RPMI8226 (cell line): Measurements from ENCODE around the gene RNF168.
"Not testable (repeated sequence)": the region's sequence is repeated elsewhere in the genome, so short reads cannot be mapped to it uniquely, and the experiment has no call there.

Experiments used
- DNase-seq: peaks from one replicate; pipeline ENCODE4 v3.0.0-alpha.2; 2015

RNF168 gene, protein sequence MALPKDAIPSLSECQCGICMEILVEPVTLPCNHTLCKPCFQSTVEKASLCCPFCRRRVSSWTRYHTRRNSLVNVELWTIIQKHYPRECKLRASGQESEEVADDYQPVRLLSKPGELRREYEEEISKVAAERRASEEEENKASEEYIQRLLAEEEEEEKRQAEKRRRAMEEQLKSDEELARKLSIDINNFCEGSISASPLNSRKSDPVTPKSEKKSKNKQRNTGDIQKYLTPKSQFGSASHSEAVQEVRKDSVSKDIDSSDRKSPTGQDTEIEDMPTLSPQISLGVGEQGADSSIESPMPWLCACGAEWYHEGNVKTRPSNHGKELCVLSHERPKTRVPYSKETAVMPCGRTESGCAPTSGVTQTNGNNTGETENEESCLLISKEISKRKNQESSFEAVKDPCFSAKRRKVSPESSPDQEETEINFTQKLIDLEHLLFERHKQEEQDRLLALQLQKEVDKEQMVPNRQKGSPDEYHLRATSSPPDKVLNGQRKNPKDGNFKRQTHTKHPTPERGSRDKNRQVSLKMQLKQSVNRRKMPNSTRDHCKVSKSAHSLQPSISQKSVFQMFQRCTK

GRCh38 chr3:196503196-196504076 is at the start of gene RNF168:
Gene RNF168, minus strand, starts transcription at chr3:196503768. Its CDS starts 595 bp downstream, at chr3:196503173.
- DNase-seq: peak; percentile 98

- no peak for DNase-seq
Observed at GRCh38 chr3:196552253-196552652, 48.7 kb upstream of the RNF168 start.

DNA sequence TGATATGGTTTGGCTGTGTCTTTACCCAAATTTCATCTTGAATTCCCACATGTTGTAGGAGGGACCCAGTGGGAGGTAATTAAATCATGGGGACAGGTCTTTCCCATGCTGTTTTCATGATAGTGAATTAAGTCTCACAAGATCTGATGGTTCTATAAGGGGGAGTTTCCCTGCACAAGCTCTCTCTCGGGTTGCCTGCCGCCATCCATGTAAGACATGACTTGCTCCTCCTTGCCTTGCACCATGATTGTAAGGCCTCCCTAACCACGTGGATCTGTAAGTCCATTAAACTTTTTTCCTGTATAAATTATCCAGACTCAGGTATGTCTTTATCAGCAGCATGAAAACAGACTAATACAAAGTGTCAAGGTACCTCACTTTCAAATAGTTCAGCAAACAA is 46.6 kb upstream of the RNF168 start:
- DNase-seq: not testable (repeated sequence)

GRCh38 chr3:196549312-196549711 is 45.7 kb upstream of the RNF168 start:
- DNase-seq: not testable (repeated sequence)

- no peak for DNase-seq
Observed at GRCh38 chr3:196547067-196547466, 43.5 kb upstream of the RNF168 start.

GRCh38 chr3:196546537-196546936 is 43.0 kb upstream of the RNF168 start:
- DNase-seq: no peak

DNA sequence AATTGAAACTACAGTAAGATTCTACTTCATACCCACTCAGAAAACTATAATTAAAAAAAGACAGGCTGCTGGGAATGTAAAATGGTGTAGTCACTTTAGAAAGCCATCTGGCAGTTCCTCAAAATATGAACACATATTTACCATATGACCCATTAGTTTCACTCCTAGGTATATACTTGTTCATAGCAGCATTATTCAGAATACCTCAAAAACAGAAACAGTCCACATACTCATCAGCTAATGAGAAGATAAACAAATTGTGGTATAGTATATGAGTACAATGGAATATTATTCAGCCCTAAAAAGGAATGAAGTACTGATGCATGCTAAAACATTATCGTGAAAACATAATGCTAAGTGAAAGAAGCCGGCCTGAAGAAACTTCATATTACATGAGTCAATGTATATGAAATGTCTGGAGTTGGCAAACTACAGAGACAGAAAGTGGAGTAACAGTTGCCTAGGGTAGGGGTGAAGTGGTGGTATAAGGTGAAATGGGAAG is 41.0 kb upstream of the RNF168 start:
- DNase-seq: no peak

GRCh38 chr3:196541684-196542445 is 38.3 kb upstream of the RNF168 start:
- DNase-seq: no peak

- peak; percentile 39 for DNase-seq
Observed at GRCh38 chr3:196537319-196537984, 33.9 kb upstream of the RNF168 start.

- DNase-seq: no peak
Observed at GRCh38 chr3:196533260-196533681, 29.7 kb upstream of the RNF168 start.

DNA sequence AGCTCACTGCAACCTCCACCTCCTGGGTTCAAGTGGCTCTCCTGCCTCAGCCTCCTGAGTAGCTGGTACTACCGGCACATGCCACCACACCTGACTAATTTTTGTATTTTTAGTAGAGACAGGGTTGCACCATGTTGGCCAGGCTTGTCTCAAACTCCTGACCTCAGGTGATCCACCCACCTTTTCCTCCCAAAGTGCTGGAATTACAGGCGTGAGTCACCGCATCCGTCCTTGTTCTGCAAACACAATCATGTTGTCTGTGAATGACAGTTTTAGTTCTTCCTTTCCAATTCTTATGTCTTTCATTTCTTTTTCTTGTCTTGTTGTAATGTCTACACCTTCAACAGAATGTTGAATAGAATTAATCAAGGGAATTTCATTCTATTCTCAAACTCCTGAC is 27.9 kb upstream of the RNF168 start:
- no peak for DNase-seq

- peak; percentile 91 for DNase-seq
Observed at GRCh38 chr3:196528639-196529233, 25.2 kb upstream of the RNF168 start.

GRCh38 chr3:196525141-196525540 is 21.6 kb upstream of the RNF168 start:
- DNase-seq: no peak

- DNase-seq: no peak
Observed at GRCh38 chr3:196524527-196524926, 21.0 kb upstream of the RNF168 start.

DNA sequence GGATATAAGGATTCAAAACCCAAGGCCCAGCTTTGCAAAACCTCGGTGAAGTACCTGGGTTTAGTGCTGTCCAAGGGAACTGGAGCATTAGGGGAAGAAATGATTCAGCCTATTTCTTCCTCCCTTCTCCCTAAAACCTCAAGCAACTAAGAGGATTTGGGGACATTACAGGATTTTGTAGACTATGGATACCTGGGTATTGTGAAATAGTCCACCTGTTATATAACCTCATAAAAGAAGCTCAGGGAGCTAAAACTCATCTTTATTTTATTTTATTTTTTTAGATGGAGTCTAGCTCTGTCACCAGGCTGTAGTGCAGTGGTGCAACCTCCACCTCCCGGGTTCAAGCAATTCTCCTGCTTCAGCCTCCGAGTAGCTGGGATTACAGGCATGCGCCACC is 20.3 kb upstream of the RNF168 start:
- DNase-seq: no peak

DNA sequence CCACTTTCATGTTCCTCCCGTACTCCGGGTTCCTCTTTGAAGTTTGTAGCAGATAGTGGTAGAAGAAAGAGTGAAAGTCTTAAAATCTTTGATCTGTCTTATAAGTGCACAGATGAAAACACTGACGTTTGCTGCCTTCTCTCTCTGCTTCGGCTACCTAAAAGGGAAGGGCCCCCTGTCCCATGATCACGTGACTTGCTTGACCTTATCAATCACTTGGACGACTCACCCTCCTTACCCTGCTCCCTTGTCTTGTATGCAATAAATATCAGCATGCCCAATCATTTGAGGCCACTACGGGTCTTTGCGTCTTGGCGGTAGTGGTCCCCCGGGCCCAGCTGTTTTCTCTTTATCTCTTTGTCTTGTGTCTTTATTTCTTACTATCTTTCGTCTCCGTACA is 17.7 kb upstream of the RNF168 start:
- not testable (repeated sequence) for DNase-seq

- no peak for DNase-seq
Observed at GRCh38 chr3:196519718-196520082, 16.1 kb upstream of the RNF168 start.

GRCh38 chr3:196518966-196519717 is 15.6 kb upstream of the RNF168 start:
- DNase-seq: peak; percentile 86

- peak; percentile 99 for DNase-seq
Observed at GRCh38 chr3:196517919-196518318, 14.4 kb upstream of the RNF168 start.

DNA sequence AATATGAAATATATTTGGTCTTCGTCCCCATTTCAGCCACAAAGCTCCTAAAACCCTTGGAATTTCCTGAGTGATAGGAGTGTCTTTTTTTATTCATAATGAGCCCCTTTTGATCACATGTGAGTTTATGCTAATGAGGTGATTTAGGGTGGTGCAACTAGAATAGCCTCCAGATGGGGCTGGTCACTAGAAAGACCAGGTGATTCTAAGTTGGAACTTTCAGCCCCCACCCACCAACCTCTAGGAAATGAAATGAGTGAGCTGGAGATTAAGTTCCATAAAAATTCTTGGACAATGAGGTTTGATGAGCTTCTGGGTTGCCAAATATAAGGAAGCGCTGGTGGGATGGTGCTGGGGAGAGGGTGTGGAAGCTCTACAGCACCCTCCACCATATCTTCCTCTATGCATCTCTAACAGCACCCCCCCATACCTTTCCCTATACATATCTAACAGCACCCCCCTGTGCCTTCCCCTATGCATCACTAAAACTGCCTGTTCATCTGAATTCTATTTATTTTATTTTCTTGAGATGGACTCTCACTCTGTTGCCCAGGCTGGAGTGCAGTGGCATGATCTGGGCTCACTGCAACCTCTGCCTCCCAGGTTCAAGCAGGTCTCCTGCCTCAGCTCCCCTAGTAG is 13.7 kb upstream of the RNF168 start:
- DNase-seq: no peak
